ENCODE results near the gene ACER1. TPM values are rescaled to one million over a fixed set of nuclear protein-coding genes. Genes with fewer than 3 reads are reported as not detected.
"Not testable (repeated sequence)": the region's sequence is repeated elsewhere in the genome, so short reads cannot be mapped to it uniquely, and the experiment has no call there.

ACER1 gene
- total RNA-seq, 1 donor from 2014 or later: not detected

- peaks cover 25% of the 10 kb centered on the region for H3K27me3 Mint-ChIP-seq (ENCODE audit: low read depth)
- TF ChIP-seq, protein P1, sequence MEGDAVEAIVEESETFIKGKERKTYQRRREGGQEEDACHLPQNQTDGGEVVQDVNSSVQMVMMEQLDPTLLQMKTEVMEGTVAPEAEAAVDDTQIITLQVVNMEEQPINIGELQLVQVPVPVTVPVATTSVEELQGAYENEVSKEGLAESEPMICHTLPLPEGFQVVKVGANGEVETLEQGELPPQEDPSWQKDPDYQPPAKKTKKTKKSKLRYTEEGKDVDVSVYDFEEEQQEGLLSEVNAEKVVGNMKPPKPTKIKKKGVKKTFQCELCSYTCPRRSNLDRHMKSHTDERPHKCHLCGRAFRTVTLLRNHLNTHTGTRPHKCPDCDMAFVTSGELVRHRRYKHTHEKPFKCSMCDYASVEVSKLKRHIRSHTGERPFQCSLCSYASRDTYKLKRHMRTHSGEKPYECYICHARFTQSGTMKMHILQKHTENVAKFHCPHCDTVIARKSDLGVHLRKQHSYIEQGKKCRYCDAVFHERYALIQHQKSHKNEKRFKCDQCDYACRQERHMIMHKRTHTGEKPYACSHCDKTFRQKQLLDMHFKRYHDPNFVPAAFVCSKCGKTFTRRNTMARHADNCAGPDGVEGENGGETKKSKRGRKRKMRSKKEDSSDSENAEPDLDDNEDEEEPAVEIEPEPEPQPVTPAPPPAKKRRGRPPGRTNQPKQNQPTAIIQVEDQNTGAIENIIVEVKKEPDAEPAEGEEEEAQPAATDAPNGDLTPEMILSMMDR (IDR thresholded peaks at IDR 0.05): no peak
- peaks cover 2% of the 10 kb centered on the region for H3K36me3 Mint-ChIP-seq (ENCODE audit: low read depth)
- H3K9me3 Mint-ChIP-seq (ENCODE audit: low read depth): peaks cover 2% of the 10 kb centered on the region
- H3K27ac Mint-ChIP-seq (ENCODE audit: unreplicated experiment): no peak overlapping the region
- DNase-seq (ENCODE audit: low spot score): no peak
- no peaks in the 10 kb centered on the region for H3K4me1 Mint-ChIP-seq (ENCODE audit: low read depth)
- no peak overlapping the region for H3K4me3 Mint-ChIP-seq (ENCODE audit: unreplicated experiment)
These were observed 11.1 kb downstream of the ACER1 start for GRCh38 chr19:6322284-6322683.

GRCh38 chr19:6319376-6319775 lies 14.0 kb downstream of the ACER1 start:
- Mint-ChIP-seq H3K27ac (ENCODE audit: unreplicated experiment) (no peak overlapping the region), H3K36me3 (ENCODE audit: low read depth) (peaks cover 2% of the 10 kb centered on the region), H3K9me3 (ENCODE audit: low read depth) (peaks cover 2% of the 10 kb centered on the region), H3K4me1 (ENCODE audit: low read depth) (no peaks in the 10 kb centered on the region), H3K4me3 (ENCODE audit: unreplicated experiment) (no peak overlapping the region), H3K27me3 (ENCODE audit: low read depth) (peaks cover 14% of the 10 kb centered on the region)
- no peak for DNase-seq (ENCODE audit: low spot score)
- TF ChIP-seq, protein P1 (IDR thresholded peaks at IDR 0.05): no peak

DNA sequence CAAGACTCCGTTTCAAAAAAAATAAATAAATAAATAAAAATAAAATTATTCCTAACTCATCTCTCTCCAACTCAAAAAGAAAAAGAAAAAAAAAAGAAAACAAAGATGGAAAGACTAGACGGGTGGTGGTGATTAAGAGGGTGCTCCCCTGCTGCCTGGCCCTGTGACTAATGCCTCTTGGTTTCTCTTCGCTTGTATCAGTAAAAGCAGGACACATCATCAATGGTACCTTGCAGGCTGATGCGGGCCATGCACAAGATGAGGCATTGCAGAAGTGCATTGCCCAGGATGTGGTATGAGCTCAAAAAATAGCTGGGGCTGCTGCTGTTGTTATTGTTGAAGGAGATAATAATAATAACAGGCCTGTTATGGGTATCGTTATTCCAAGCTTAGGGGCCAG lies 14.6 kb downstream of the ACER1 start:
- H3K9me3 Mint-ChIP-seq (ENCODE audit: low read depth): peaks cover 2% of the 10 kb centered on the region
- DNase-seq (ENCODE audit: low spot score): no peak
- no peak overlapping the region for H3K4me3 Mint-ChIP-seq (ENCODE audit: unreplicated experiment)
- H3K27ac Mint-ChIP-seq (ENCODE audit: unreplicated experiment): no peak overlapping the region
- peaks cover 14% of the 10 kb centered on the region for H3K27me3 Mint-ChIP-seq (ENCODE audit: low read depth)
- H3K4me1 Mint-ChIP-seq (ENCODE audit: low read depth): no peaks in the 10 kb centered on the region
- peaks cover 2% of the 10 kb centered on the region for H3K36me3 Mint-ChIP-seq (ENCODE audit: low read depth)
- TF ChIP-seq, protein P1 (IDR thresholded peaks at IDR 0.05): no peak

DNA sequence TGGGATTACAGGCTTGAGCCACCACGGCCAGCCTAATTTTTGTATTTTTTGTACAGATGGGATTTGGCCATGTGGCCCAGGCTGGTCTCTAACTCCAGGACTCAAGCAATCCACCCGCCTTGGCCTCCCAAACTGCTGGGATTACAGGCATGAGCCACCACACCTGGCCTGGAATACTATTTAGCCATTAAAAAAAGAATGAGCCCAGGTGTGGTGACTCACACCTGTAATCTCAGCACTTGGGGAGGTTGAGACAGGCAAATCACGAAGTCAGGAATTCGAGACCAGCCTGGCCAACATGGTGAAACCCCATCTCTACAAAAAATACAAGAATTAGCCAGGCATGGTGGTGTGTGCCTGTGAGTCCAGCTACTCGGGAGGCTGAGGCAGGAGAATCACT lies 17.8 kb downstream of the ACER1 start:
- H3K4me1 Mint-ChIP-seq (ENCODE audit: low read depth); H3K9me3 Mint-ChIP-seq (ENCODE audit: low read depth); H3K36me3 Mint-ChIP-seq (ENCODE audit: low read depth); H3K4me3 Mint-ChIP-seq (ENCODE audit: unreplicated experiment); H3K27ac Mint-ChIP-seq (ENCODE audit: unreplicated experiment); DNase-seq (ENCODE audit: low spot score): not testable (repeated sequence)
- H3K27me3 Mint-ChIP-seq (ENCODE audit: low read depth): peaks cover 15% of the 10 kb centered on the region

DNA sequence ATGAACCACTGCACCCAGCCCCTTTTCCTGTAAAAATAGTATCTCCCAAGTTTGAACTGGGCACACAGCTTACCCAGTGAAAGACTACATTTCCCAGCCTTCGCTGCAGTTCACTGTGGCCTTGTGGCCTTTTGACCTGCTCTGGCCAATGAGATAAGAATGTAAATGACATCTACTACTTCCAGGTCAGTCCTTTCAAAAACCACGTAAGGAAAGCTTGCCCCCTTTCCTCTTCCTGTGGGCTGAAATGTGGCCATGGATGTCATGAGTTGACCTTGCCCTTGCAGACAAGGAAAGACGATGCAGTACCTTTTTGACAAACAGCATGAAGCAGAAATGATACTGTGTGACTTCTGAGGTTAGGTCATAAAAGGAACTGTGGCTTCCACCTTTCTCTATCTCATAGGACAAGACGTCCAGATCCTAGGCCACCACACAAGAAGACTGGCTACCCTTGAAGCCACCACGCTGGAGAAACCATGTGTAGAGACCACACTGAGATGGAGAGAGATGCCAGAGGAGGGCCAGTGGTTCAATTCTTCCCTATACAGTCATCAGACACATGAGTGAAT lies 19.9 kb downstream of the ACER1 start:
- Mint-ChIP-seq H3K9me3 (ENCODE audit: low read depth) (peaks cover 7% of the 10 kb centered on the region), H3K27ac (ENCODE audit: unreplicated experiment) (no peak overlapping the region), H3K36me3 (ENCODE audit: low read depth) (no peaks in the 10 kb centered on the region), H3K4me3 (ENCODE audit: unreplicated experiment) (no peak overlapping the region), H3K27me3 (ENCODE audit: low read depth) (peaks cover 15% of the 10 kb centered on the region), H3K4me1 (ENCODE audit: low read depth) (no peaks in the 10 kb centered on the region)
- DNase-seq (ENCODE audit: low spot score): no peak
- TF ChIP-seq, protein P1 (IDR thresholded peaks at IDR 0.05): no peak

DNA sequence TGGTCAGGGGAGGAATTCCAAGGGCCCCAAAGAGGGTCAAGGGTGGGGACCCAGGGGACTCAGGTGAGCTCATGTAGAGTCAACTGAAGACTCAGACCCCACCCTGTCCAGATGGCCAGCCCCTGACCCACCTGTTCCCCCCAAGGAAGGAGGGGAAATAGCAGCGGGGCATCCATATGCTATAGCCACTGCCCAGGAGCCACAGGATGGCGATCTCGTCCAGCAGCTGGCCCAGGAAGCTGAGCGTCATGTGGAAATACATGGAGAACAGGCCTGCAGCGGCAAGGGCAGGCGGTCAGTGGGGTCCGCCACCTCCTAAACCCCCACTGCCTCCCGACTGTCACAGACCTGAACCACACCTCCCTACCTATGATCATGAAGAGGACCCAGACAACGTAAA lies 21.4 kb downstream of the ACER1 start:
- Mint-ChIP-seq H3K4me1 (ENCODE audit: low read depth) (no peaks in the 10 kb centered on the region), H3K27me3 (ENCODE audit: low read depth) (peaks cover 16% of the 10 kb centered on the region), H3K36me3 (ENCODE audit: low read depth) (no peaks in the 10 kb centered on the region), H3K27ac (ENCODE audit: unreplicated experiment) (no peak overlapping the region), H3K9me3 (ENCODE audit: low read depth) (peaks cover 7% of the 10 kb centered on the region), H3K4me3 (ENCODE audit: unreplicated experiment) (no peak overlapping the region)
- TF ChIP-seq, protein P1 (IDR thresholded peaks at IDR 0.05): no peak
- DNase-seq (ENCODE audit: low spot score): no peak
